ENCODE results near the gene CNTN6. TPM values are rescaled to one million over a fixed set of nuclear protein-coding genes. Genes with fewer than 3 reads are reported as not detected.

The CNTN6 gene
- total and polyA plus RNA-seq, 12 donors = 0.01 to 0.22 (median 0.11) TPM; not detected in 9

DNA sequence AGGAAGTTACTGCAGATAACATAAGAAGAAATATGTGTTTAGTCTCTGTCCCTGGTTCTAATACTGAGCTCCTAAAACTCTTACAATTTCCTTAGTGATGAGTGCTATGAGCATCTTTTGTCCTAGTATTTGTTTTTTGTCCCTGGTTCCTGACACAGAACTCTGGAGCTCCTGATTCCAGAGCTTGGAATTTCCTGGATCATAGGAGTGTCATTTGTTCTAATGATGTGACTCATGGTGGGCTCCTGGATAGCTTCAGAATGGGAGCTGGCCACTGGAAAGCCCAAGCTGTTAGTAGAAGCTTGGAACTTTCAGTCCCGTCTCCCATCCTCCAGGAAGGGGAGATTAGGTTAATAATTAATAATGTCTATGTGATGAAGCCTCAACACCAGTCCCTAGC, 98.2 kb downstream of the CNTN6 start:
- intact Hi-C loops (cut with DNase I) = no loop called here
- 79 to 80% methylated on average over 1 of the region's 1 CpG for WGBS, 2 donors
- Histone ChIP-seq H3K27ac (no peak overlapping the region), H3K27me3 (no peaks in the 10 kb centered on the region), H3K4me1 (no peaks in the 10 kb centered on the region), H3K4me3 (no peak overlapping the region), H3K36me3 (no peaks in the 10 kb centered on the region), H3K9me3 (peaks cover 0 to 4% (median 0%) of the 10 kb centered on the region in 11 donors)
- TF ChIP-seq, protein P1, sequence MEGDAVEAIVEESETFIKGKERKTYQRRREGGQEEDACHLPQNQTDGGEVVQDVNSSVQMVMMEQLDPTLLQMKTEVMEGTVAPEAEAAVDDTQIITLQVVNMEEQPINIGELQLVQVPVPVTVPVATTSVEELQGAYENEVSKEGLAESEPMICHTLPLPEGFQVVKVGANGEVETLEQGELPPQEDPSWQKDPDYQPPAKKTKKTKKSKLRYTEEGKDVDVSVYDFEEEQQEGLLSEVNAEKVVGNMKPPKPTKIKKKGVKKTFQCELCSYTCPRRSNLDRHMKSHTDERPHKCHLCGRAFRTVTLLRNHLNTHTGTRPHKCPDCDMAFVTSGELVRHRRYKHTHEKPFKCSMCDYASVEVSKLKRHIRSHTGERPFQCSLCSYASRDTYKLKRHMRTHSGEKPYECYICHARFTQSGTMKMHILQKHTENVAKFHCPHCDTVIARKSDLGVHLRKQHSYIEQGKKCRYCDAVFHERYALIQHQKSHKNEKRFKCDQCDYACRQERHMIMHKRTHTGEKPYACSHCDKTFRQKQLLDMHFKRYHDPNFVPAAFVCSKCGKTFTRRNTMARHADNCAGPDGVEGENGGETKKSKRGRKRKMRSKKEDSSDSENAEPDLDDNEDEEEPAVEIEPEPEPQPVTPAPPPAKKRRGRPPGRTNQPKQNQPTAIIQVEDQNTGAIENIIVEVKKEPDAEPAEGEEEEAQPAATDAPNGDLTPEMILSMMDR (IDR thresholded peaks at IDR 0.05) = no peak
- DNase-seq (no peak), ATAC-seq (no peak)

DNA sequence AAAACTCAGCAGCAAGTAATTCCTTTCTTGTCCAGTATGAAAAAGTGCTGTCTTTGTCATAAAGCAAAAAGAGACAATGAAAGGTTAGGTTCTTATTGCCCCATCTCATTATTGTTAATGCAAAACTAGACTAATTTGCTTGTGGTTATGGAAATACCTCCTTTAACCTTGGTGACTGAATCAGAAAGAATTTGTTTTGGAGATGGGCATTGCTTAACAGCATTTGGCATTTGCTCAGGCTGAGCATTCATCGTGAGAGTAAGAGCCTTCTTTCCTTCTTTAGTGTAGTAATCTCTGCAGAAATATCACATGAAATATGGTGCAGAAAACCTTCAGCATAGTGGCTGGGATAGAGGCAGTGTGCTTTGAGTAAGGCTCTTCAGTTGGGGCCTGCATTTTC, 103.1 kb downstream of the CNTN6 start:
- H3K4me3 ChIP-seq = no peak overlapping the region
- intact Hi-C loops (cut with DNase I) = no loop called here
- H3K9me3 ChIP-seq = no peaks in the 10 kb centered on the region
- no peaks in the 10 kb centered on the region for H3K4me1 ChIP-seq
- no peaks in the 10 kb centered on the region for H3K36me3 ChIP-seq
- TF ChIP-seq, protein P1 (IDR thresholded peaks at IDR 0.05) = no peak
- no peaks in the 10 kb centered on the region for H3K27me3 ChIP-seq
- DNase-seq = no peak
- ATAC-seq = no peak
- H3K27ac ChIP-seq = no peak overlapping the region
- 11 to 44% methylated on average over 1 of the region's 1 CpG for WGBS, 2 donors

DNA sequence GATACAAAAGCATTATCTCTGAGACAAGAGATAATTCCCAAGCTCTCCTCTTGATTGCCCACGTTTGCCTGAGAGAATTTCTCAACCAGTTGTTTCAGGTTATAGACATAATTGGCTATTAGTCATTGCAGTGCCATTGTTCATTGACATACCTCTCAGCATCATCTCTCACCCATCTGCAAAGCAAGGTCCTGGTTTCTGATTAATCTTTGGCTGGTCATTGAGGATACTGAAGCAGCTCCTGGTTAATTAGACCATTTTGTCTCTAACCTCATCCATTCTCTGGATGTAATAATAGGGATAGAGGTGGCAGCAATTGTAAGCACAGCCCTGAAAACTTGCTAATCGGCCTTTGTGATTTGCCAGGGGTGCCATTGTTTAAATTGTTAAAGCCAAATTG, 104.2 kb downstream of the CNTN6 start:
- Histone ChIP-seq H3K4me3 (no peak overlapping the region), H3K4me1 (no peaks in the 10 kb centered on the region), H3K27me3 (no peaks in the 10 kb centered on the region), H3K9me3 (no peaks in the 10 kb centered on the region), H3K36me3 (no peaks in the 10 kb centered on the region), H3K27ac (no peak overlapping the region)
- intact Hi-C loops (cut with DNase I) = no loop called here
- 43 to 51% methylated on average over 2 of the region's 2 CpGs for WGBS, 2 donors
- ATAC-seq = no peak
- TF ChIP-seq, protein P1 (IDR thresholded peaks at IDR 0.05) = no peak
- no peak for DNase-seq

DNA sequence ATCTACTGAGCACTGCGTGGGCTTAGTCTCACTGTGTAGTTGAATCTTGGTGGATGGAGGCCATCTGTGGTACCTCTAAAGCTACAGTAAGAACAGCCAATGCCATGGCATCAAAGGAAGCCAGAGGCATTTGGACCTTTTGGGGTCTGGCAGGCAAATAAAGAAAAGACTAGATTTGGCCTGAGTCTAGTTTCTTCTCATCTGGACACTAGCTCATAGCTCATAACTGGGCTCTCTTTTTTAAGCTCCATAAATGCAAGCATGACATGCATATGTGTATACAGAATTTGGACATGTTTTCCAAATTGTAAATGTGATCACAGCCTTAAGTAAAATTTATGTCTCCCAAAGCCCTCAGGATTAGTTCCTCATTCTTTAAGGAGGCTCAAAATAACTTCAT, 107.5 kb downstream of the CNTN6 start:
- no peaks in the 10 kb centered on the region for H3K4me1 ChIP-seq
- intact Hi-C loops (cut with DNase I) = no loop called here
- no peak overlapping the region for H3K4me3 ChIP-seq
- no peaks in the 10 kb centered on the region for H3K27me3 ChIP-seq
- peaks cover 0 to 2% (median 0%) of the 10 kb centered on the region in 11 donors for H3K9me3 ChIP-seq
- H3K36me3 ChIP-seq = no peaks in the 10 kb centered on the region
- TF ChIP-seq, protein P1 (IDR thresholded peaks at IDR 0.05) = no peak
- ATAC-seq = no peak
- H3K27ac ChIP-seq = no peak overlapping the region
- no peak for DNase-seq
- 82 to 83% methylated on average over 1 of the region's 1 CpG for WGBS, 2 donors

All from heart right ventricle (tissue), 16 donors.